Neural crest cell (in vitro differentiated cells): Measurements from ENCODE around the gene ARHGEF6. TPM values are rescaled to one million over a fixed set of nuclear protein-coding genes. Genes with fewer than 3 reads are reported as not detected.

Source experiments
- DNase-seq: peaks from one replicate; pipeline ENCODE4 v3.0.0; 2021; ENCODE audit warnings: low read depth, mixed read lengths, low spot score
- H3K27ac Mint-ChIP-seq: one replicate; pipeline ENCODE4 v1.8.0; 2021; ENCODE audit warnings: mild to moderate bottlenecking, mixed read lengths; ENCODE audit not compliant: unreplicated experiment
- H3K27me3 Mint-ChIP-seq: 2 replicates; pipeline ENCODE4 v1.8.0; 2021; ENCODE audit warnings: low read depth, mild to moderate bottlenecking, mixed read lengths
- H3K36me3 Mint-ChIP-seq: 2 replicates; pipeline ENCODE4 v1.8.0; 2021; ENCODE audit warnings: low read depth, mild to moderate bottlenecking, mixed read lengths
- H3K4me1 Mint-ChIP-seq: 2 replicates; pipeline ENCODE4 v1.8.0; 2021; ENCODE audit warnings: mixed read lengths
- H3K4me3 Mint-ChIP-seq: one replicate; pipeline ENCODE4 v1.8.0; 2021; ENCODE audit warnings: mild to moderate bottlenecking, mixed read lengths
- H3K9me3 Mint-ChIP-seq: 2 replicates; pipeline ENCODE4 v1.8.0; 2021; ENCODE audit warnings: mixed read lengths
- CTCF ChIP-seq: fragments of 200-600 bp; sonication (generic); conservative IDR thresholded peaks from 2 replicates; pipeline ENCODE4 v1.5.0; 2021; ENCODE audit warnings: antibody characterized with exemption, mild to moderate bottlenecking
- total RNA-seq: library from RNA; stranded (reverse); gene quantifications from 2 replicates; pipeline ENCODE4 v1.2.1, GENCODE V29; 2021

Gene ARHGEF6
- total RNA-seq, 1 donor from 2014 or later = 2.7 TPM

DNA sequence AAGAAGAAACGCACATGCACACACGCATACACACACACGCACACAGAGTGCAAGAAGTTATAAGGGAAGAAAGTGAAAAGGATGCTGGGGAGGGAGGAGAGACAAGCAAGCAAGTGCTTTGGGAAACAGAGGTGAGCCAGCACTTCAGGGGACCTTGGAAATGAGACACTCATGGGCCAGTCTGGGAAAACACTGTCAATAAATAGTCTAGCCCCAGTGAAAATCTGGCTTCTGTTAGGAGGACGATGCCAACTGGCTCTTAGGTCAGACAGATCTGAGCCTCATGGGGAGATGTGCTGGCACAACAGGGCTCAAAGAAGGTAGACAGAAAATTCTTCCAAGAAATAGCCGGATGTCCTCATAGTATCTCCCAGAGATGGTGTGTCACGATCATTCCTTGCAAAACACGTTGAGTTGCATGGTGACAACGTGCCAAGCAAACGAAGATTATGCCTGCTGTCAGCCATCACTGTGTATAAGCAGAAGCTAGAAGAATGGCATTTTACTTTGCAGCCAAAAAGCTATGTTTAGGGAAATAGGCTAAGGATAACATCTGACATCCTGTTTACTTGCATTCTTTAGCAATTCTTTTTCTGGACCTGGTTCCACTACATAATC is 557 bp upstream of the ARHGEF6 start:
- Mint-ChIP-seq H3K9me3 (peaks cover 2% of the 10 kb centered on the region), H3K4me3 (no peak overlapping the region), H3K27me3 (no peaks in the 10 kb centered on the region), H3K36me3 (no peaks in the 10 kb centered on the region), H3K4me1 (no peaks in the 10 kb centered on the region), H3K27ac (no peak overlapping the region)
- DNase-seq = no peak
- no peak for TF ChIP-seq CTCF

DNA sequence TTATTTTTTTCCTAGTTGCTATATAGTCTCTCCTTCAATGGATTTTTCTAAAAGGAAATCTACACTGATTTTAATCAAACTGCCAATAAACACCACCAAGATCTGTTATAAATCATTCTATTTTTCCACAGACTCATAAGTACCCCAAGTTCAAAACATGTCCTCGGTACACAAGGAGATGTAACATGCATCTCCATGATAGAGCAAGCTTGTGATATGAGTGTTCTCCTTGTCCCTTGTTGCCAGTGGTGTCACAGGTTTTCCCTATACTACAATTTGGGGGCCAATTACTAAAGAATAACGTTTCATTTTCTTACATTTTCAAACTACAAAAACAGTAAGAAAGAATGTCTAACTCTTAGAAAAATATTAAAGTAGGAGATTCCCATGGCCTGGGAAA is 491 bp downstream of the ARHGEF6 start:
- no peak for DNase-seq
- Mint-ChIP-seq H3K4me3 (no peak overlapping the region), H3K4me1 (no peaks in the 10 kb centered on the region), H3K27me3 (no peaks in the 10 kb centered on the region), H3K9me3 (peaks cover 2% of the 10 kb centered on the region), H3K36me3 (no peaks in the 10 kb centered on the region), H3K27ac (no peak overlapping the region)
- TF ChIP-seq CTCF = no peak

DNA sequence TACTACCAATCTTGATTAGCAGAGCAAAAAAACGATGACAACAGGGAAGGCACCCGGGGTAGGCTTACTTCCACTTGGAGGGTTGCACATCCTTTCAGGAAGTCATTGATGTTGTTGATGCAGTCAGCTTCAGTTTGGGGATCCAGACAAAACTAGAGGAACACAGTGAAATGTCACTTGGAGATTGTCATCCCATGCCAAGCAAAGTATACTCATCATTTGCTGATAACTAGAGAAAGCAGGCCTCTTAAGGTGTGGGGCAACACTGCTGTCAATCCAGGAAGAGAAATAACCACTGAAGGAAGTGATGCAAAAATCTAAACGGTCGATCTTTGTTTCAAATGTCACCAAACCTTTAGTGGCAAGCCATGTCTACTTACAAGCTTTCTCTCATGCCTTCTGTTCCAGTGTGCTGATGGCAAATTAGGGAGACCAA is 1.4 kb downstream of the ARHGEF6 start:
- H3K27ac Mint-ChIP-seq = no peak overlapping the region
- no peak for TF ChIP-seq CTCF
- H3K36me3 Mint-ChIP-seq = no peaks in the 10 kb centered on the region
- no peak for DNase-seq
- H3K9me3 Mint-ChIP-seq = peaks cover 2% of the 10 kb centered on the region
- no peaks in the 10 kb centered on the region for H3K27me3 Mint-ChIP-seq
- H3K4me3 Mint-ChIP-seq = no peak overlapping the region
- no peaks in the 10 kb centered on the region for H3K4me1 Mint-ChIP-seq

- no peak for TF ChIP-seq CTCF
- Mint-ChIP-seq H3K36me3 (no peaks in the 10 kb centered on the region), H3K27me3 (no peaks in the 10 kb centered on the region), H3K4me3 (no peak overlapping the region), H3K9me3 (peaks cover 2% of the 10 kb centered on the region), H3K27ac (no peak overlapping the region), H3K4me1 (no peaks in the 10 kb centered on the region)
- no peak for DNase-seq
Measured at GRCh38 chrX:136778916-136779315, 1.8 kb downstream of the ARHGEF6 start.

GRCh38 chrX:136778020-136778419 is 2.7 kb downstream of the ARHGEF6 start:
- Mint-ChIP-seq H3K27me3 (no peaks in the 10 kb centered on the region), H3K36me3 (no peaks in the 10 kb centered on the region), H3K4me1 (no peaks in the 10 kb centered on the region), H3K4me3 (no peak overlapping the region), H3K27ac (no peak overlapping the region), H3K9me3 (peaks cover 2% of the 10 kb centered on the region)
- no peak for TF ChIP-seq CTCF
- no peak for DNase-seq
